Hepatocyte (in vitro differentiated cells): ENCODE data around the gene SLC35G4.

Source experiments
- CTCF ChIP-seq: fragments of 200-600 bp; sonication (generic); IDR thresholded peaks from 2 replicates; pipeline ENCODE4 v1.5.1; 2016; ENCODE audit warnings: antibody characterized with exemption, mild to moderate bottlenecking; ENCODE audit not compliant: poor library complexity
- EZH2 ChIP-seq: fragments of 200-600 bp; sonication (generic); IDR thresholded peaks from 2 replicates; pipeline ENCODE4 v1.6.1; 2016; ENCODE audit warnings: antibody characterized with exemption, mild to moderate bottlenecking, borderline replicate concordance
- EZH2phosphoT487 ChIP-seq: fragments of 200-600 bp; sonication (generic); IDR thresholded peaks from one replicate; pipeline ENCODE4 v1.6.1; 2018; ENCODE audit warnings: antibody characterized with exemption, mild to moderate bottlenecking, low read depth, moderate library complexity; ENCODE audit not compliant: unreplicated experiment, severe bottlenecking

- TF ChIP-seq CTCF (no peak), EZH2 (no peak), EZH2phosphoT487 (no peak)
Observed at GRCh38 chr18:11565716-11566115, 43.7 kb upstream of the SLC35G4 start.
